Erythroblast (primary cell): ENCODE measurements around the gene TPD52L1.

ENCODE experiments used
- GATA1 ChIP-seq: IDR thresholded peaks from 2 replicates; pipeline ENCODE4 v1.6.1; 2011; ENCODE audit warnings: low read depth, mild to moderate bottlenecking, control low read depth, low read length, moderate library complexity
- POLR2A ChIP-seq: IDR thresholded peaks from 2 replicates; pipeline ENCODE4 v1.6.1; 2011; ENCODE audit warnings: mild to moderate bottlenecking, low read length

GRCh38 chr6:125248136-125248535, 94.6 kb downstream of the TPD52L1 start:
- TF ChIP-seq POLR2A = no peak
- no peak for TF ChIP-seq GATA1
